HEK293 (cell line): Measurements from ENCODE around the gene CHRM5.

Experiments used
- BCL11A ChIP-seq: fragments of 450-650 bp; formaldehyde crosslinking; IDR thresholded peaks from 2 replicates; pipeline ENCODE4 v1.5.1; 2016; ENCODE audit warnings: low read depth, missing biosample characterization, missing genetic modification characterization
- PRDM1 ChIP-seq: fragments of 450-650 bp; formaldehyde crosslinking; IDR thresholded peaks from 2 replicates; pipeline ENCODE4; 2016; ENCODE audit warnings: missing biosample characterization, missing genetic modification characterization
- ZFP3 ChIP-seq: fragments of 450-650 bp; formaldehyde crosslinking; IDR thresholded peaks from 2 replicates; pipeline ENCODE4 v1.5.1; 2016; ENCODE audit warnings: low read depth, missing biosample characterization, missing genetic modification characterization
- ZNF121 ChIP-seq: fragments of 450-650 bp; formaldehyde crosslinking; IDR thresholded peaks from 2 replicates; pipeline ENCODE4 v1.5.1; 2016; ENCODE audit warnings: missing biosample characterization, missing genetic modification characterization
- ZNF174 ChIP-seq: fragments of 450-650 bp; formaldehyde crosslinking; IDR thresholded peaks from 2 replicates; pipeline ENCODE4 v1.5.0; 2017; ENCODE audit warnings: missing biosample characterization, mild to moderate bottlenecking, missing genetic modification characterization
- ZNF274 ChIP-seq, 2 experiments: fragments of 200-500 bp in 1 of 2; fragments of 450-650 bp in 1 of 2; sonication (Bioruptor generic) in 1 of 2; formaldehyde crosslinking in 1 of 2; IDR thresholded peaks; 2 replicates each; pipeline versions ENCODE4 v1.5.1 to v1.6.1; 2014 to 2016; ENCODE audit warnings: borderline replicate concordance in 1 of 2, inconsistent platforms in 1 of 2, low read length in 1 of 2, missing biosample characterization in 1 of 2, missing genetic modification characterization in 1 of 2
- ZNF677 ChIP-seq: fragments of 450-650 bp; IDR thresholded peaks from 2 replicates; pipeline ENCODE4 v1.5.0; 2018; ENCODE audit warnings: missing biosample characterization, mild to moderate bottlenecking, missing genetic modification characterization, moderate library complexity
- TF ChIP-seq, protein P1 (sequence below): fragments of 450-650 bp; formaldehyde crosslinking; IDR thresholded peaks from 2 replicates; pipeline ENCODE4 v1.5.1; 2016; ENCODE audit warnings: missing biosample characterization, missing genetic modification characterization
- TF ChIP-seq, protein P2 (sequence below): sonication (generic); formaldehyde crosslinking; IDR thresholded peaks from 2 replicates; pipeline ENCODE4 v1.8.1; 2022; ENCODE audit warnings: mild to moderate bottlenecking, moderate library complexity, missing genetic modification reagents
- TF ChIP-seq, protein P3 (sequence below): fragments of 450-650 bp; IDR thresholded peaks from 2 replicates; pipeline ENCODE4 v1.5.1; 2018; ENCODE audit warnings: missing biosample characterization, missing genetic modification characterization
- TF ChIP-seq, protein P4 (sequence below): IDR thresholded peaks from 2 replicates; pipeline ENCODE4 v1.6.1; 2011; ENCODE audit warnings: mild to moderate bottlenecking, low read depth, low read length, borderline replicate concordance
- TF ChIP-seq, protein P5 (sequence below): fragments of 450-650 bp; formaldehyde crosslinking; IDR thresholded peaks from 2 replicates; pipeline ENCODE4 v1.5.1; 2016; ENCODE audit warnings: missing biosample characterization, missing genetic modification characterization
- TF ChIP-seq, protein P6 (sequence below): fragments of 450-650 bp; formaldehyde crosslinking; IDR thresholded peaks from 2 replicates; pipeline ENCODE4 v1.5.1; 2016; ENCODE audit warnings: missing biosample characterization, missing genetic modification characterization
- TF ChIP-seq, protein P7 (sequence below): fragments of 450-650 bp; formaldehyde crosslinking; IDR thresholded peaks from 2 replicates; pipeline ENCODE4 v1.5.1; 2016; ENCODE audit warnings: missing biosample characterization, missing genetic modification characterization

DNA sequence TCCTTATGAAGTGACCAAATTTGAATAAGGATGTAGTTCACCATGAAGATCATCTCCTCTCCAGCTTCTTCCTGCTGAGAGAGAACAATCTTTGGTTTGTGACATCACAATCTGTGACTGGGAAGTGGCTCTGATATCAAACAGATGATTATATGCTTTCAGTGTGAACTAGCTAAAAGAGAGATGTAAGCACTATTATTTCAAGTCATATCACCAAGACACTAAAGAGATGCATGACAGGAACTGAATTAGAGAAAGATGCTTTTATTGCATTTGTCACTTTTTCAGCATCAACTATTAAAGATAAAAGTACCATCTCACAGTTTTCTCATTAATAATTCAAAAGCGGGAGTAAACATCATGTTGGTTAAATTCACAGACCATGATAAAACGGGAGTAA is 3.5 kb downstream of the CHRM5 start:
- TF ChIP-seq, protein P1, sequence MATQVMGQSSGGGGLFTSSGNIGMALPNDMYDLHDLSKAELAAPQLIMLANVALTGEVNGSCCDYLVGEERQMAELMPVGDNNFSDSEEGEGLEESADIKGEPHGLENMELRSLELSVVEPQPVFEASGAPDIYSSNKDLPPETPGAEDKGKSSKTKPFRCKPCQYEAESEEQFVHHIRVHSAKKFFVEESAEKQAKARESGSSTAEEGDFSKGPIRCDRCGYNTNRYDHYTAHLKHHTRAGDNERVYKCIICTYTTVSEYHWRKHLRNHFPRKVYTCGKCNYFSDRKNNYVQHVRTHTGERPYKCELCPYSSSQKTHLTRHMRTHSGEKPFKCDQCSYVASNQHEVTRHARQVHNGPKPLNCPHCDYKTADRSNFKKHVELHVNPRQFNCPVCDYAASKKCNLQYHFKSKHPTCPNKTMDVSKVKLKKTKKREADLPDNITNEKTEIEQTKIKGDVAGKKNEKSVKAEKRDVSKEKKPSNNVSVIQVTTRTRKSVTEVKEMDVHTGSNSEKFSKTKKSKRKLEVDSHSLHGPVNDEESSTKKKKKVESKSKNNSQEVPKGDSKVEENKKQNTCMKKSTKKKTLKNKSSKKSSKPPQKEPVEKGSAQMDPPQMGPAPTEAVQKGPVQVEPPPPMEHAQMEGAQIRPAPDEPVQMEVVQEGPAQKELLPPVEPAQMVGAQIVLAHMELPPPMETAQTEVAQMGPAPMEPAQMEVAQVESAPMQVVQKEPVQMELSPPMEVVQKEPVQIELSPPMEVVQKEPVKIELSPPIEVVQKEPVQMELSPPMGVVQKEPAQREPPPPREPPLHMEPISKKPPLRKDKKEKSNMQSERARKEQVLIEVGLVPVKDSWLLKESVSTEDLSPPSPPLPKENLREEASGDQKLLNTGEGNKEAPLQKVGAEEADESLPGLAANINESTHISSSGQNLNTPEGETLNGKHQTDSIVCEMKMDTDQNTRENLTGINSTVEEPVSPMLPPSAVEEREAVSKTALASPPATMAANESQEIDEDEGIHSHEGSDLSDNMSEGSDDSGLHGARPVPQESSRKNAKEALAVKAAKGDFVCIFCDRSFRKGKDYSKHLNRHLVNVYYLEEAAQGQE: no peak
- TF ChIP-seq BCL11A (tag by site-specific recombination) (no peak), PRDM1 (no peak), ZFP3 (tag by site-specific recombination) (no peak), ZNF274 (IDR thresholded peaks at IDR 0.05; ENCODE audit: low read length) (no peak), ZNF274 (tag by site-specific recombination; IDR thresholded peaks at IDR 0.05; ENCODE audit: borderline replicate concordance) (no peak), ZNF174 (tag by site-specific recombination) (no peak), ZNF677 (tag by site-specific recombination) (no peak), ZNF121 (no peak)
- TF ChIP-seq, protein P2, sequence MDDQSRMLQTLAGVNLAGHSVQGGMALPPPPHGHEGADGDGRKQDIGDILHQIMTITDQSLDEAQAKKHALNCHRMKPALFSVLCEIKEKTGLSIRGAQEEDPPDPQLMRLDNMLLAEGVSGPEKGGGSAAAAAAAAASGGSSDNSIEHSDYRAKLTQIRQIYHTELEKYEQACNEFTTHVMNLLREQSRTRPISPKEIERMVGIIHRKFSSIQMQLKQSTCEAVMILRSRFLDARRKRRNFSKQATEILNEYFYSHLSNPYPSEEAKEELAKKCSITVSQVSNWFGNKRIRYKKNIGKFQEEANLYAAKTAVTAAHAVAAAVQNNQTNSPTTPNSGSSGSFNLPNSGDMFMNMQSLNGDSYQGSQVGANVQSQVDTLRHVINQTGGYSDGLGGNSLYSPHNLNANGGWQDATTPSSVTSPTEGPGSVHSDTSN (CRISPR knock-in tag): no peak
- TF ChIP-seq, protein P3, sequence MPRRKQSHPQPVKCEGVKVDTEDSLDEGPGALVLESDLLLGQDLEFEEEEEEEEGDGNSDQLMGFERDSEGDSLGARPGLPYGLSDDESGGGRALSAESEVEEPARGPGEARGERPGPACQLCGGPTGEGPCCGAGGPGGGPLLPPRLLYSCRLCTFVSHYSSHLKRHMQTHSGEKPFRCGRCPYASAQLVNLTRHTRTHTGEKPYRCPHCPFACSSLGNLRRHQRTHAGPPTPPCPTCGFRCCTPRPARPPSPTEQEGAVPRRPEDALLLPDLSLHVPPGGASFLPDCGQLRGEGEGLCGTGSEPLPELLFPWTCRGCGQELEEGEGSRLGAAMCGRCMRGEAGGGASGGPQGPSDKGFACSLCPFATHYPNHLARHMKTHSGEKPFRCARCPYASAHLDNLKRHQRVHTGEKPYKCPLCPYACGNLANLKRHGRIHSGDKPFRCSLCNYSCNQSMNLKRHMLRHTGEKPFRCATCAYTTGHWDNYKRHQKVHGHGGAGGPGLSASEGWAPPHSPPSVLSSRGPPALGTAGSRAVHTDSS (tag by site-specific recombination): no peak
- TF ChIP-seq, protein P4, sequence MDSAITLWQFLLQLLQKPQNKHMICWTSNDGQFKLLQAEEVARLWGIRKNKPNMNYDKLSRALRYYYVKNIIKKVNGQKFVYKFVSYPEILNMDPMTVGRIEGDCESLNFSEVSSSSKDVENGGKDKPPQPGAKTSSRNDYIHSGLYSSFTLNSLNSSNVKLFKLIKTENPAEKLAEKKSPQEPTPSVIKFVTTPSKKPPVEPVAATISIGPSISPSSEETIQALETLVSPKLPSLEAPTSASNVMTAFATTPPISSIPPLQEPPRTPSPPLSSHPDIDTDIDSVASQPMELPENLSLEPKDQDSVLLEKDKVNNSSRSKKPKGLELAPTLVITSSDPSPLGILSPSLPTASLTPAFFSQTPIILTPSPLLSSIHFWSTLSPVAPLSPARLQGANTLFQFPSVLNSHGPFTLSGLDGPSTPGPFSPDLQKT: no peak
- TF ChIP-seq, protein P5, sequence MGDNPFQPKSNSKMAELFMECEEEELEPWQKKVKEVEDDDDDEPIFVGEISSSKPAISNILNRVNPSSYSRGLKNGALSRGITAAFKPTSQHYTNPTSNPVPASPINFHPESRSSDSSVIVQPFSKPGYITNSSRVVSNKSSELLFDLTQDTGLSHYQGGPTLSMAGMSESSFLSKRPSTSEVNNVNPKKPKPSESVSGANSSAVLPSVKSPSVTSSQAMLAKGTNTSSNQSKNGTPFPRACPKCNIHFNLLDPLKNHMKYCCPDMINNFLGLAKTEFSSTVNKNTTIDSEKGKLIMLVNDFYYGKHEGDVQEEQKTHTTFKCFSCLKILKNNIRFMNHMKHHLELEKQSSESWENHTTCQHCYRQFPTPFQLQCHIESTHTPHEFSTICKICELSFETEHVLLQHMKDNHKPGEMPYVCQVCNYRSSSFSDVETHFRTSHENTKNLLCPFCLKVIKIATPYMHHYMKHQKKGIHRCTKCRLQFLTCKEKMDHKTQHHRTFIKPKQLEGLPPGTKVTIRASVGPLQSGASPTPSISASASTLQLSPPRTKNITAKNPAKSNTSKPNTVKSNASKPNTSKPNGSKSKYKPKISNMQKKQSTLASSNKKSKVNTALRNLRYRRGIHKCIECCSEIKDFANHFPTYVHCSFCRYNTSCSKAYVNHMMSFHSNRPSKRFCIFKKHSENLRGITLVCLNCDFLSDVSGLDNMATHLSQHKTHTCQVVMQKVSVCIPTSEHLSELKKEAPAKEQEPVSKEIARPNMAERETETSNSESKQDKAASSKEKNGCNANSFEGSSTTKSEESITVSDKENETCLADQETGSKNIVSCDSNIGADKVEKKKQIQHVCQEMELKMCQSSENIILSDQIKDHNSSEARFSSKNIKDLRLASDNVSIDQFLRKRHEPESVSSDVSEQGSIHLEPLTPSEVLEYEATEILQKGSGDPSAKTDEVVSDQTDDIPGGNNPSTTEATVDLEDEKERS (tag by site-specific recombination): no peak
- TF ChIP-seq, protein P6, sequence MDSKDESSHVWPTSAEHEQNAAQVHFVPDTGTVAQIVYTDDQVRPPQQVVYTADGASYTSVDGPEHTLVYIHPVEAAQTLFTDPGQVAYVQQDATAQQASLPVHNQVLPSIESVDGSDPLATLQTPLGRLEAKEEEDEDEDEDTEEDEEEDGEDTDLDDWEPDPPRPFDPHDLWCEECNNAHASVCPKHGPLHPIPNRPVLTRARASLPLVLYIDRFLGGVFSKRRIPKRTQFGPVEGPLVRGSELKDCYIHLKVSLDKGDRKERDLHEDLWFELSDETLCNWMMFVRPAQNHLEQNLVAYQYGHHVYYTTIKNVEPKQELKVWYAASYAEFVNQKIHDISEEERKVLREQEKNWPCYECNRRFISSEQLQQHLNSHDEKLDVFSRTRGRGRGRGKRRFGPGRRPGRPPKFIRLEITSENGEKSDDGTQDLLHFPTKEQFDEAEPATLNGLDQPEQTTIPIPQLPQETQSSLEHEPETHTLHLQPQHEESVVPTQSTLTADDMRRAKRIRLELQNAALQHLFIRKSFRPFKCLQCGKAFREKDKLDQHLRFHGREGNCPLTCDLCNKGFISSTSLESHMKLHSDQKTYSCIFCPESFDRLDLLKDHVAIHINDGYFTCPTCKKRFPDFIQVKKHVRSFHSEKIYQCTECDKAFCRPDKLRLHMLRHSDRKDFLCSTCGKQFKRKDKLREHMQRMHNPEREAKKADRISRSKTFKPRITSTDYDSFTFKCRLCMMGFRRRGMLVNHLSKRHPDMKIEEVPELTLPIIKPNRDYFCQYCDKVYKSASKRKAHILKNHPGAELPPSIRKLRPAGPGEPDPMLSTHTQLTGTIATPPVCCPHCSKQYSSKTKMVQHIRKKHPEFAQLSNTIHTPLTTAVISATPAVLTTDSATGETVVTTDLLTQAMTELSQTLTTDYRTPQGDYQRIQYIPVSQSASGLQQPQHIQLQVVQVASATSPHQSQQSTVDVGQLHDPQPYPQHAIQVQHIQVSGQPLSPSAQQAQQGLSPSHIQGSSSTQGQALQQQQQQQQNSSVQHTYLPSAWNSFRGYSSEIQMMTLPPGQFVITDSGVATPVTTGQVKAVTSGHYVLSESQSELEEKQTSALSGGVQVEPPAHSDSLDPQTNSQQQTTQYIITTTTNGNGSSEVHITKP: no peak
- TF ChIP-seq, protein P7, sequence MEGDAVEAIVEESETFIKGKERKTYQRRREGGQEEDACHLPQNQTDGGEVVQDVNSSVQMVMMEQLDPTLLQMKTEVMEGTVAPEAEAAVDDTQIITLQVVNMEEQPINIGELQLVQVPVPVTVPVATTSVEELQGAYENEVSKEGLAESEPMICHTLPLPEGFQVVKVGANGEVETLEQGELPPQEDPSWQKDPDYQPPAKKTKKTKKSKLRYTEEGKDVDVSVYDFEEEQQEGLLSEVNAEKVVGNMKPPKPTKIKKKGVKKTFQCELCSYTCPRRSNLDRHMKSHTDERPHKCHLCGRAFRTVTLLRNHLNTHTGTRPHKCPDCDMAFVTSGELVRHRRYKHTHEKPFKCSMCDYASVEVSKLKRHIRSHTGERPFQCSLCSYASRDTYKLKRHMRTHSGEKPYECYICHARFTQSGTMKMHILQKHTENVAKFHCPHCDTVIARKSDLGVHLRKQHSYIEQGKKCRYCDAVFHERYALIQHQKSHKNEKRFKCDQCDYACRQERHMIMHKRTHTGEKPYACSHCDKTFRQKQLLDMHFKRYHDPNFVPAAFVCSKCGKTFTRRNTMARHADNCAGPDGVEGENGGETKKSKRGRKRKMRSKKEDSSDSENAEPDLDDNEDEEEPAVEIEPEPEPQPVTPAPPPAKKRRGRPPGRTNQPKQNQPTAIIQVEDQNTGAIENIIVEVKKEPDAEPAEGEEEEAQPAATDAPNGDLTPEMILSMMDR (tag by site-specific recombination): no peak
